Glomerular visceral epithelial cell (primary cell): ENCODE results near the gene RNASE9.
A peak's percentile ranks its signal among the peaks of the same experiment; 100 is the strongest.
"Not testable (repeated sequence)": the region's sequence is repeated elsewhere in the genome, so short reads cannot be mapped to it uniquely, and the experiment has no call there.

Source experiments
- DNase-seq: peaks from one replicate; pipeline ENCODE4 v3.0.0-alpha.2; 2016; ENCODE audit errors: extremely low spot score

The RNASE9 gene

GRCh38 chr14:20560961-20561360 is at the start of gene RNASE9:
TSS of gene RNASE9 (minus strand) at chr14:20561047.
- DNase-seq = no peak

- peak; percentile 85 for DNase-seq
Observed at GRCh38 chr14:20610002-20610765, 49.3 kb upstream of the RNASE9 start.

- DNase-seq = peak; percentile 92
Observed at GRCh38 chr14:20609215-20610001, 48.6 kb upstream of the RNASE9 start.

- DNase-seq = no peak
Observed at GRCh38 chr14:20608383-20609110, 47.7 kb upstream of the RNASE9 start.

GRCh38 chr14:20607617-20608016 is 46.8 kb upstream of the RNASE9 start:
- DNase-seq = no peak

GRCh38 chr14:20606902-20607242 is 46.0 kb upstream of the RNASE9 start:
- DNase-seq = no peak

- peak; percentile 28 for DNase-seq
Observed at GRCh38 chr14:20606190-20606901, 45.5 kb upstream of the RNASE9 start.

GRCh38 chr14:20603813-20604690 is 43.2 kb upstream of the RNASE9 start:
- DNase-seq = no peak

GRCh38 chr14:20602583-20602982 is 41.7 kb upstream of the RNASE9 start:
- no peak for DNase-seq

- no peak for DNase-seq
Observed at GRCh38 chr14:20601522-20601921, 40.7 kb upstream of the RNASE9 start.

- DNase-seq = no peak
Observed at GRCh38 chr14:20597108-20597507, 36.3 kb upstream of the RNASE9 start.

- not testable (repeated sequence) for DNase-seq
Observed at GRCh38 chr14:20595726-20596125, 34.9 kb upstream of the RNASE9 start.

GRCh38 chr14:20592574-20592973 is 31.7 kb upstream of the RNASE9 start:
- DNase-seq = no peak

- DNase-seq = no peak
Observed at GRCh38 chr14:20591235-20591634, 30.4 kb upstream of the RNASE9 start, which contains the start of gene RNASE12. TSS of gene RNASE12 (minus strand) at chr14:20591376. CDS start at chr14:20590723, 653 bp downstream.

GRCh38 chr14:20587489-20588154 is 26.8 kb upstream of the RNASE9 start, which contains the start of gene RNASE11:
TSS of gene RNASE11 (minus strand) at chr14:20588001.
- DNase-seq = no peak

- DNase-seq = no peak
Observed at GRCh38 chr14:20583908-20584307, 23.1 kb upstream of the RNASE9 start.

- no peak for DNase-seq
Observed at GRCh38 chr14:20583142-20583541, 22.3 kb upstream of the RNASE9 start.

- DNase-seq = no peak
Observed at GRCh38 chr14:20580242-20580641, 19.4 kb upstream of the RNASE9 start.

GRCh38 chr14:20578784-20579502 is 18.1 kb upstream of the RNASE9 start:
- no peak for DNase-seq
